Measurements from ENCODE around the gene MED27.
A peak's percentile ranks its signal among the peaks of the same experiment; 100 is the strongest.

MED27 gene

DNA sequence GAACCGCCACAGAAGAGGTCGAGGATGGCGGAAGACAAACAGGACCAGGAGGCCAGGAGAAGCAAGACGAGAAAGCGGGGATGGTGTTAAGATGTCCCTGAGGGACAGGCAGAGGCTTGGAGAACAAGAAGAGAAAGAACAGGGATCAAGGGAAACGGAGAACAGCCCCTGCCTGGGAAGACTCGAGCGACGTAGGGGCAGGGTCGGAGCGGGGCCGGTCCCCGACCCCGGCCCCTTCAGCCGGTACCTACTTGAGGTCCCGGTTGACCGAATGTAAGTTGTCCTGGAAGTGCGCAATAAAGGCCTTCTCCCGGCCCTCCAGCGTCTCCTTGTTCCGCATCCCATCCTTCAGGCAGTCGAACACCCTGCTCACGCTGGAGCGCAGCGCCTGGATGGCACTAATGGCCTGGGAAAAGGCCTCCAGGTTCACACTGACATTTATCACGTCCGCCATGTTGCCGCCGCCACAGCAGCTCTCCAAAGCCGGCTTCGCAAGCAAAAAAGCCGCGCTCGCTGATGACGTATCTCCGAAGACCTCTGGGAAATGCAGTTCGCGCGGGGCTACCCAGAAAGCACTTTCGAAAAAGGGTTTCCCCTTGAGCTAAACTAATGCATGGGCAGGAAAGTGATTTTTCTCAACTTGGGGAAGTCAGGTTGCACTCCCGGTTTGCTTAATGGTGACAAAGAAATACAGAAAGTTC is at the start of gene MED27:
Gene MED27, minus strand, starts transcription at position 477 of the 701 bp plus-strand sequence. Its CDS starts 23 bp downstream, at position 454.
- in situ Hi-C loops (cut with MboI; ENCODE audit: low pct_unique_long_range_greater_than_20kb, low sequenced_read_pairs), result no loop called here
- DNase-seq, result peak; percentile 87

DNA sequence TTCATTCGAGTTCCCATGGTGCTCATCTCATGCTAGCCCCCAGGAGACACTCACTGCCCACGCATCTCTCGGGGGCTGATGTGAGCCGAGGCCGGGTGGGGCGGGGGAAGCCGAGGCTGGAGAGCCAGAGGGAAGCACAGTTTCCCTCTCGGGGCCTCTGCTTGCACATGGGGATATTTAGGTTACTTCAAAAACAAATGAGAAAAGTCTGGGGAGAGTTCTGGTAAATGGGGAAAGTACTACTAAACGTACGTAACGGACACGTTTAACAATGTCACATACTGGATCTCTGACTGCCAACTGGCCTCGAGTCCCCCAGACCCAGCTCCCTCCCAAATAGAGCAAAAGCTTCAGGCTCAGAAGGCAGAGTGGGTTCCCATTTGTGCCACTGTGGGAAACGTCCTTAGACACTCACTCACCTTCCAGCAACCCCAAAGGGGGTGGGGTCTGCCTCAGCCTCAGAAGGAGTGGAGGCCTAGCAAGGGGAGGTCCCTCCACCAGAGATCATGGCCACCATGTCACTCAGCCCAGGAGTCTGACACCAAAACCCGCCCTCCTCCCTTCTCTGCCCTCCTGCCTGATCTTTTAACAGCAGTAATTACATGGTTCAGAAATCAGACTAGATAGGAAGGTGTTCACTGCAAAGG is 48.3 kb upstream of the MED27 start:
- no peak for DNase-seq

GRCh38 chr9:132126680-132127236 is 47.1 kb upstream of the MED27 start:
- DNase-seq, result no peak
- in situ Hi-C loops (cut with MboI; ENCODE audit: low pct_unique_long_range_greater_than_20kb, low sequenced_read_pairs), result no loop called here

More for the DNA sequence above, 48.3 kb upstream of the MED27 start:
- in situ Hi-C loops (cut with MboI; ENCODE audit: low pct_unique_long_range_greater_than_20kb, low sequenced_read_pairs), result no loop called here

DNA sequence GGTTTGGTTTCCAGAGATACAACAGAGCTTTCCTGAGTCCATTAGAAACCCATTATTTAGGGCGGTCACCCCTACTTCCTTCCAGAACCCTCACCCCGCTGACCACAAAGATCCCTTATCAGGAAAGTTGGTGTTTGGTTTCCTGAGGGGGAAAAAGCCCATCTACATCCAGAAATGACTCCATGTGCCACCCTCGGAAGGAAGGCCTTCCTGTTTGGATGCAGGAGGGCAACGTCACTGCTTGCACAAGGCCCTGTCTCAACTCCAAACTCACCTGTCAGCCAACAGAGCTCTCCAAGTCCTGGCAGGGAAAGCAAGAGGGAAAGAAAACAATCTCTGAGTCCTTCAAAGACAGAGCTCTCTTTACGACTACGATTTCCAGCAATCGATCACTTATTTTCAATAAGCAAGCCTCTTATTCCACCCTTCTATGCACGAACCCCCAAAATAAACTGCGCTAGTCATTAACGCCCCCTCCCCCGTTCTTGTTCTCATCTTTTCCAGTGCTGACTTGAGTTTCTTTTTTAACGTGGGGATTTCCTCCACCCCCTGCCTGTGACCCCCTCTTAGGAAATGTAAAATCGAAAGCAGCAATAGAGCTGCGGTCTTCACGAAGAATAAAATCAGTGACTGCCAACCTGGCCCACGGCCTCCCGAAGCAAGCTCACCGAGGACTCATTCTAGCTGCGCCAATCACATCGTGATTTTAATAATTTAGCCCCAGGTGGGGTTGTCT is 46.4 kb upstream of the MED27 start:
- in situ Hi-C loops (cut with MboI; ENCODE audit: low pct_unique_long_range_greater_than_20kb, low sequenced_read_pairs), result no loop called here
- no peak for DNase-seq

- in situ Hi-C loops (cut with MboI; ENCODE audit: low pct_unique_long_range_greater_than_20kb, low sequenced_read_pairs), result no loop called here
- DNase-seq, result no peak
Measured at GRCh38 chr9:132125361-132125760, 45.7 kb upstream of the MED27 start.

GRCh38 chr9:132124800-132125199 is 45.1 kb upstream of the MED27 start:
- in situ Hi-C loops (cut with MboI; ENCODE audit: low pct_unique_long_range_greater_than_20kb, low sequenced_read_pairs), result no loop called here
- DNase-seq, result no peak

- no peak for DNase-seq
- in situ Hi-C loops (cut with MboI; ENCODE audit: low pct_unique_long_range_greater_than_20kb, low sequenced_read_pairs), result no loop called here
Measured at GRCh38 chr9:132121021-132121420, 41.4 kb upstream of the MED27 start.

DNA sequence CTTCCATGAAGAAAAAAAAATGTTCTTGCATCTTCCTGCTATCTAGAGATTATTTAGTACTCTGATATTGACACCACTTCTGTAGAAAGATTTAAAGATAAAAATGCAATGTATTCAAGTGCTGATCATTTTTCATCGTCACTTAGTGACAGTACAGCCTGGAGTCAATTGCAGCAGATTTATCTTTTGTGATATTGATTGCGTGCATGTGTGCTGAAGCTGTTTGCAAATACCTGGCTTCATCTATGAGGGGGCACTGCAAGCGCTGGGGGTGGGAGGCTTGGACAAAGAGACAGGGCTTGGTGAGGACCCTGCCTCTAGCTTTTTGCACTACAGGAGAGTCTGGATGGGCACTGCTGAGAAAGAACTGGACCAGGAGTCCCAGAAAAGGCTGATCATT is 38.0 kb upstream of the MED27 start:
- in situ Hi-C loops (cut with MboI; ENCODE audit: low pct_unique_long_range_greater_than_20kb, low sequenced_read_pairs), result no loop called here

DNA sequence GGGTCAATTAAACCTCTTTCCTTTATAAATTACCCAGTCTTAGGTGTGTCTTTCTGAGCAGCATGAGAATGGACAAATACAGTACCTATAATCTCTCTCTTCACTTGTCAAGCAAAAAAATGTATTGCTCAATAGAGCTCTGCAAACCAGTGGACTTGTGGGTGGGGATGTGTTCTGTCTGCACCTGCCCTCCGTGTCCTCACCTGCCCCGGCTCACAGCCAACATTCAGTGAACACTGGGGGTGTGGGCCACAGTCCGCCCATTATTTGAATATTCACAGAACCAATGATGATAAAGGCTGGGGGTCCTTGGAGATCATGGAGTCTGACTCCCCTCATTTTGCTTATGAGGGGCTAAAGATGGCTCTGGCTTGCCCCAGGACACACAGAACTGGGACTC is 36.9 kb upstream of the MED27 start:
- DNase-seq, result no peak
- in situ Hi-C loops (cut with MboI; ENCODE audit: low pct_unique_long_range_greater_than_20kb, low sequenced_read_pairs), result no loop called here

More for the DNA sequence above, 38.0 kb upstream of the MED27 start:
- no peak for DNase-seq

DNA sequence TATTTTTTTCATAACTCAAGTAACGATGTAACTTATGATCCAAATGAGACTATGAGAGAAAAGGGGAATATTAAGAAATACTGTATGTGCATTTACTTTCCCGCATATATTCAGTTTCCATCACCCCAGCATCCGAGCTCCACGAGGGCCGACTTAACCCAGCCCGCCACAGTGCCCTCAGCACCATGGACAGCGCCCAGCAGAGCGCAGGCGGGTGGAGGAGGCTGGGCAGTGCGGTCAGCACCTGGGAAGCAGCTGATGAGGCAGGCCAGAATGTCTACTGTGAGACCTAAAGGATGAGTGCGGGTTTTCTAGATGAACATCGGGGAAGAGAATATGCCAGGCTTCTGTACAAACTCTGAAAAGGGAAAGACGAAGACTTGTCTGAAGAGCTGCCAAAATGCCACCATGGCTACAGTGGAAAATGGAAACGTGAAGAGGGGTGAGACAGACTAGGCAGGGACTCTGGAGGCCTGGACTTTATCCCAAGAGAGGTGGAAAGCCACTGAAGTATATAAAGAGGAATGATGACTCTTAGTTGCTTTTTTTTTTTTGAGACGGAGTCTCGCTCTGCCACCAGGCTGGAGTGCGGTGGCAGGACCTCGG is 34.5 kb upstream of the MED27 start:
- in situ Hi-C loops (cut with MboI; ENCODE audit: low pct_unique_long_range_greater_than_20kb, low sequenced_read_pairs), result no loop called here
- peak; percentile 61 for DNase-seq

DNA sequence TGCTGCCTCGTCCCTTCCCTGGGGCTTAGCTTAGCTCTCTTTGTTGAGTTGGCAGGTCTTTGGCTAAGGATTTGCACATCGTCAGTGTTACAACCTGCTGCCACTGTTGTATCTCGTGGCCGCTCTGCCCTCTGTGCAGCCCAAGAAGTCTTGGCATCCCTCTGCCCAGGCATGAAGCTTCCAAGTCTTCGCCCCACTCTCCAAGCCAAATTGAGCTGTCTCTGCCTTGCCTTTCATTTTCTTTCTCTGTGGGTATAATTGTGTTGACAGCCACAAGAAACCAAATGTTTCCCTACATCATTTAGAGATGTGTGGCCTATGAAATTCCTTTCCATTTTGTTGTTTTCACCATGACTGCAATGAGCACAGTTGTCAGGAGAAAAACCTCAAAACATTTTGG is 29.6 kb upstream of the MED27 start:
- in situ Hi-C loops (cut with MboI; ENCODE audit: low pct_unique_long_range_greater_than_20kb, low sequenced_read_pairs), result no loop called here
- no peak for DNase-seq

GRCh38 chr9:132108728-132109127 is 29.1 kb upstream of the MED27 start:
- no peak for DNase-seq
- in situ Hi-C loops (cut with MboI; ENCODE audit: low pct_unique_long_range_greater_than_20kb, low sequenced_read_pairs), result no loop called here

DNA sequence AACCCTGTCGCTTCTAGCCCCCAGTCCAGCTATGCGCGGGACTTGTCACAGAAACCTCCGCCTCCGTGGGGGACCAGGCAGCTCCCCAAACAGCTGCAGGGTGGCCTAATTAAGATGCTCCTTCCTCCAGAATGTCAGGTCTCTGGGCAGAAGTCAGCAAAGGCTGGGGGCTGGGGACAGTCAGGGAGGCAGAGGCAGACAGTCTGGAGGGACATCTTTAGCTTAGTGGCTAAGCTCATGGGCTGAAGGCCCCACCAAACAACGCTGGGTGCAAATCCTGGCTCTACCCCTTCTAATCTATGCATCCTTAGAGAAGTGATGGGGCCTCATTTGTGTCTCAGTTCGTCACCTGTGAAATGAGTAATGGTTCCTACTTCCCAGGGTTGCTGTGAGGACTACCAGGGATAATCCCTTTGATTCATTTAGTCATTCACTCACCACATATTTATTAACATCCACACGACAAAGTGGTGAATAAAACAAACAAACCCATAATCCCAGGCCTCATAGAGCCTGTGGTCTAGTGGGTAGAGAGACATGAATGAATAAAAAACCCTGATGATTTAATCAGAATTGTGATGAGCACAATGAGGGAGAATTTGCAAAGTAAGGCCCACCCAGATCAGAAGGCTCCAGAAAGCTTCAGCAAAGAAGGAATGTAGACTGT is 20.2 kb upstream of the MED27 start:
- in situ Hi-C loops (cut with MboI; ENCODE audit: low pct_unique_long_range_greater_than_20kb, low sequenced_read_pairs), result no loop called here
- no peak for DNase-seq

DNA sequence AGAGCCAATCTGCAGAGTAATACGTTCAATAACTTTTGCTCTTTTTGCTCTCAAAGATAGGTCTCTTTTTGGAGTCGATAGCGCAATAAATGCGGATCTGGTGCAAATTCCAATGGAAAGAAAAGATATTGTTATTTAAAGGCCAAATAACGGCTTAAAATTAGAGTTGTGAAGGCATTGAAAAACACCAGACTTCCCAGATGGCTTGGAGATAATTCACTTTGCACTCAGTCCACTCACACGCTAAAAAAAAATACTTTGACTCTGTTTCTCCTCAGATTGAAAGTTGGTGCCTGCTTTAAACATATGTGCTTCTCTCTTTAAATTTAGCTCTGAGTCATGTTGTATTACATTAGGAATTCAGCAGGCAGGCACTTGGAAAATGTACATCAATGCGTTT is 19.5 kb upstream of the MED27 start:
- DNase-seq, result no peak
- in situ Hi-C loops (cut with MboI; ENCODE audit: low pct_unique_long_range_greater_than_20kb, low sequenced_read_pairs), result no loop called here

DNA sequence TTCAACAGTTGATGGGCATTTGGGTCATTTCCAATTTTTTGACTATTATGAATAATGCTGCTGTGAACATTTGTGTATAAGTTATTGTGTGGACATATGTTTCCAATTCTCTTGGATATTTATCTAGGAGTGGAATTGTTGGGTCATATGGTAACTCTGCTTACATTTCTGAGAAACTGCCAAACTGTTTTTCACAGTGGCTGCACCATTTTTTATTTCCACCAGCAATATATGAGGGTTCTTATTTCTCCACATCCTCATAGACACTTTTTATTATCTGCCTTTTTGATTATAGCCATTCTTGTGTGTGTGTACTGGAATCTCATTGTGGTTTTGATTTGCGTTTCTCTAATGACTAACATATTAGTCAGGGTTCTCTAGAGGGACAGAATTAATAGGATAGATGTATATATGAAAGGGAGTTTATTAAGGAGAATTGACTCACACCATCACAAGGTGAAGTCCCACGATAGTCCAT is 14.7 kb upstream of the MED27 start:
- in situ Hi-C loops (cut with MboI; ENCODE audit: low pct_unique_long_range_greater_than_20kb, low sequenced_read_pairs), result no loop called here
- DNase-seq, result no peak

GRCh38 chr9:132090771-132091170 is 11.1 kb upstream of the MED27 start:
- DNase-seq, result no peak
- in situ Hi-C loops (cut with MboI; ENCODE audit: low pct_unique_long_range_greater_than_20kb, low sequenced_read_pairs), result no loop called here

DNA sequence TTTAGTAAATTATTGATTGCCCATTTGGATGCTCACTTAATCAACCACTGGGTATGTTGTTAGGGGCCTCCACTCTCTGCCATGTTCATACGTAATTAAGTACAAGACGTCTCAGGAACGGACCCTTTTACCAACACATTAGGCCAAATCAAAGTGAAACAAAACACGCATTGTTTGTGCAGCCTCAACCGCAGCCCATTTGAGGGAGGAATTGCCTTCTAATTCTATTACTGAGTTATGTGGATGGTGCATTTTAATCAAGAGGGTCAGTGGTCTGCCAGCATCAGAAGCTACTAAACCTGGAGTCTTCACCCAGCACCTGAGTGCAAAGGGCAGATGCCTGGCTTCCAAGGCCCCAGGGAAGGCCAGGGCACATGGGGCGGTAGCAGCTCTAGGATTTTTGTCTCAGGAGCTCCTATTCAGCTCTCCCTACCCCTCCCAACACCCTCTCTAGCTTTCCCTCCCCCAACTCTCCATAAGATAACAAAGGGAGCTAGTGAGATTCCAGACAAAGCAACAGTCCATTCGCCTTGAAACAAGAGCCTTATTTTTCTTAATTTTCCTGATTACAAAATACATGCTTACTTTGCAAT is 7.9 kb upstream of the MED27 start:
- in situ Hi-C loops (cut with MboI; ENCODE audit: low pct_unique_long_range_greater_than_20kb, low sequenced_read_pairs), result no loop called here
- no peak for DNase-seq

- DNase-seq, result no peak
- in situ Hi-C loops (cut with MboI; ENCODE audit: low pct_unique_long_range_greater_than_20kb, low sequenced_read_pairs), result no loop called here
Measured at GRCh38 chr9:132082188-132082587, 2.5 kb upstream of the MED27 start.
